ENCODE measurements around the gene CD63.

- TF ChIP-seq CTCF (IDR thresholded peaks at IDR 0.05 in 8 of 11, conservative IDR thresholded peaks at IDR 0.05 in 3 of 11) (no peak), POLR2A (IDR thresholded peaks at IDR 0.05) (no peak)
Observed at GRCh38 chr12:55695349-55695748, 33.5 kb downstream of the CD63 start.

Measured in spleen (tissue), 7 donors.